ENCODE measurements around the gene PRDM2.

GRCh38 chr1:13683206-13683605 is 16.8 kb upstream of the PRDM2 start:
- TF ChIP-seq FOSL2 (IDR thresholded peaks at IDR 0.05; ENCODE audit: borderline replicate concordance, low read depth) (no peak), CTCF (IDR thresholded peaks at IDR 0.05) (no peak), MAX (IDR thresholded peaks at IDR 0.05; ENCODE audit: low read depth) (no peak), MXI1 (IDR thresholded peaks at IDR 0.05; ENCODE audit: low read depth, low read length) (no peak), NRF1 (IDR thresholded peaks at IDR 0.05; ENCODE audit: low read depth, low read length) (no peak), EP300 (IDR thresholded peaks at IDR 0.05; ENCODE audit: borderline replicate concordance in 1 of 2, low read depth in 1 of 2, low read length in 1 of 2) (no peak)
